Neutrophil (primary cell): ENCODE measurements around the gene ANK3.

Experiments used
- H3K27ac ChIP-seq: fragments of 200-600 bp; sonication (generic); 2 replicates; pipeline ENCODE4 v1.5.1; 2016; ENCODE audit warnings: mild to moderate bottlenecking, moderate library complexity
- H3K27me3 ChIP-seq: fragments of 200-600 bp; sonication (generic); 2 replicates; pipeline ENCODE4 v1.6.0; 2016; ENCODE audit warnings: mild to moderate bottlenecking
- H3K36me3 ChIP-seq: fragments of 200-600 bp; sonication (generic); 2 replicates; pipeline ENCODE4 v1.5.1; 2017
- H3K4me1 ChIP-seq, 2 experiments: fragments of 200-600 bp in 1 of 2; sonication (generic) in 1 of 2; 1 replicate in 1 of 2; 2 replicates in 1 of 2; pipeline versions ENCODE4 v1.5.1 to v1.6.1; 2013 to 2016; ENCODE audit warnings: low read depth in 1 of 2, low read length in 1 of 2, mild to moderate bottlenecking in 1 of 2, moderate library complexity in 1 of 2; ENCODE audit not compliant: control insufficient read depth in 1 of 2, insufficient read depth in 1 of 2
- H3K4me3 ChIP-seq, 2 experiments: fragments of 200-600 bp in 1 of 2; sonication (generic) in 1 of 2; 1 replicate in 1 of 2; 2 replicates in 1 of 2; pipeline ENCODE4 v1.5.1; 2013 to 2016; ENCODE audit warnings: low read depth in 1 of 2, low read length in 1 of 2, mild to moderate bottlenecking in 1 of 2, moderate library complexity in 1 of 2
- H3K9me3 ChIP-seq: fragments of 200-600 bp; sonication (generic); 2 replicates; pipeline ENCODE4 v1.5.1; 2016
- TF ChIP-seq, protein P1 (sequence below): fragments of 200-600 bp; sonication (generic); IDR thresholded peaks from 2 replicates; pipeline ENCODE4 v1.5.1; 2016; ENCODE audit warnings: antibody characterized with exemption

Gene ANK3

DNA sequence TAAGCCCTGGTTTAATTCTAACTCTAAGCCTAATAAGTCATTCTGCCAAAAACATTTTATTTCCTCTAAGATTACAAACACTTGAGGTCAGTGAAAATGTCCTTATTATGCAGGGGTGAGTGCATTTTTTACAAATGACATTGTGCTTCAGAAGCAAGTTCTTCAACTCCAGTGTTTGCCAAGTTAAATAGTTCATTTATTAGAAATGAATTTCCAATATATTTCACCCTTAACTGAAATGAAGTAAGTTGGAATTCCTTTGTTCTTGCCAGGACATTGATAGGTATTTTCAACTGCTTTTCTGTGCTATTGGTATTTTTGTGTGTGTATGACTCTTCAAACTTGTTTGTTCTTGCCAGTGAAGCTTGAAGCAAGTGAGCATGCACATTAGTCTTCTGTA, 393.8 kb downstream of the ANK3 start:
- no peak overlapping the region for H3K4me3 ChIP-seq
- H3K36me3 ChIP-seq = no peaks in the 10 kb centered on the region
- H3K4me1 ChIP-seq = peaks cover 0 to 4% of the 10 kb centered on the region in 2 experiments
- no peaks in the 10 kb centered on the region for H3K9me3 ChIP-seq
- no peaks in the 10 kb centered on the region for H3K27me3 ChIP-seq
- TF ChIP-seq, protein P1, sequence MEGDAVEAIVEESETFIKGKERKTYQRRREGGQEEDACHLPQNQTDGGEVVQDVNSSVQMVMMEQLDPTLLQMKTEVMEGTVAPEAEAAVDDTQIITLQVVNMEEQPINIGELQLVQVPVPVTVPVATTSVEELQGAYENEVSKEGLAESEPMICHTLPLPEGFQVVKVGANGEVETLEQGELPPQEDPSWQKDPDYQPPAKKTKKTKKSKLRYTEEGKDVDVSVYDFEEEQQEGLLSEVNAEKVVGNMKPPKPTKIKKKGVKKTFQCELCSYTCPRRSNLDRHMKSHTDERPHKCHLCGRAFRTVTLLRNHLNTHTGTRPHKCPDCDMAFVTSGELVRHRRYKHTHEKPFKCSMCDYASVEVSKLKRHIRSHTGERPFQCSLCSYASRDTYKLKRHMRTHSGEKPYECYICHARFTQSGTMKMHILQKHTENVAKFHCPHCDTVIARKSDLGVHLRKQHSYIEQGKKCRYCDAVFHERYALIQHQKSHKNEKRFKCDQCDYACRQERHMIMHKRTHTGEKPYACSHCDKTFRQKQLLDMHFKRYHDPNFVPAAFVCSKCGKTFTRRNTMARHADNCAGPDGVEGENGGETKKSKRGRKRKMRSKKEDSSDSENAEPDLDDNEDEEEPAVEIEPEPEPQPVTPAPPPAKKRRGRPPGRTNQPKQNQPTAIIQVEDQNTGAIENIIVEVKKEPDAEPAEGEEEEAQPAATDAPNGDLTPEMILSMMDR = no peak
- no peak overlapping the region for H3K27ac ChIP-seq

DNA sequence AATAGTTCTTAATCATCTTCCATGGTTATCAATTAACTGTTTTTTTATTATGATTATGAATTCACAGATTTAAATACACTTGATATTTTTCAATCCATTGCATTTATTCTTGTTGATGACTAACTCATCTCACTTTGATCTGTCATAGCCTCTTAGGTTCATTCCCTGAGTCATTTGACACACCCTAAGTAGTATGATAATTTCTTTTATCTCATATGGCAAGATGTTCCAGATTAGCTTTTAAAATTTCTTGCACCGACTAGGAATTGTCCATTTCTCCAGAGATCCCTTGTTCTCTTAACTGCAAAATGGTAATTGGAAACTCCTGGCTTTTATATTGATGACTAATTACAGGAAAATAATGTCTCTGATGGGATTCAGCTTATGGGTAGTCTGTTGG, 395.7 kb downstream of the ANK3 start:
- H3K4me3 ChIP-seq = no peak overlapping the region
- H3K27me3 ChIP-seq = no peaks in the 10 kb centered on the region
- H3K36me3 ChIP-seq = no peaks in the 10 kb centered on the region
- H3K27ac ChIP-seq = no peak overlapping the region
- TF ChIP-seq, protein P1 = no peak
- peaks cover 0 to 4% of the 10 kb centered on the region in 2 experiments for H3K4me1 ChIP-seq
- H3K9me3 ChIP-seq = no peaks in the 10 kb centered on the region

DNA sequence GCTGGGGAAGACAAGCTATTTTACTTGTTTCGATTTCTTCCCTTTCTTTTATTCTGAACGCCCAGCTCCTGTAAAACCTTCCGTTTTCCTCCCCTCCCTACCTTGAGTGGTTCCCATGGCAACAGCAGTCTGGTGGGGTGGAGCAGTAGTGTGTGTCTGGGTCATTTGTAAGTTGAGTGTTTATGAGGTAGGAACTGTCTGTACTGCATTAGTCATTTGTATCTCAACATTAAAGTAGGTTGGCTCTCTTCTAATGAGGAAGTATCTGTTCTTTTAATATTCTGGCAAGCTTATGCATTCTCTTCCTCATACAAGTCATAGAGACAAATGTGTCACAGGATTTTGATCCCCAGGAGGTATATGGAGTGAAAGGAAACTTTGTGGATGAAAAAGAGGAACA, 398.0 kb downstream of the ANK3 start:
- Histone ChIP-seq H3K4me3 (no peak overlapping the region), H3K27me3 (no peaks in the 10 kb centered on the region), H3K27ac (no peak overlapping the region), H3K4me1 (peaks cover 0 to 4% of the 10 kb centered on the region in 2 experiments), H3K9me3 (no peaks in the 10 kb centered on the region), H3K36me3 (no peaks in the 10 kb centered on the region)
- TF ChIP-seq, protein P1 = no peak

DNA sequence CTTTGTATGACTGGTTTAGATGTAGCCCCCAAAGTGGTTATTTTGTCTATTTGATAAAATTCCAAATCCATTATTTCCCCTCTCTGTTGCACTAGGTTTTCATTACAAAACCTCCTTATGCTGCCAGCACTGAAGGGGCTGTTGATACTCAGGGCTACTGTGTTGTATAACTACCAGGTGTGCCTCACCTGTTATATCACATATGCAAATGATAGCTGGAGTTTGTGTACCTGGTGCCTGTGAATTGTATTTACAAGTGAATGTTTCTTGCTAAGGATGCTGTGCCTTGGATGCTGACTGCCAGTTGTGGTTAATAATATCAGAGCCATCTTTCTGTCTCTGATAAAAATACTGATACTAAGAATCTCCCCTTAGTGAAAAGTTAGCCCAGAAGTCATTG, 398.6 kb downstream of the ANK3 start:
- Histone ChIP-seq H3K4me1 (peaks cover 0 to 4% of the 10 kb centered on the region in 2 experiments), H3K9me3 (no peaks in the 10 kb centered on the region), H3K36me3 (no peaks in the 10 kb centered on the region), H3K27me3 (no peaks in the 10 kb centered on the region), H3K4me3 (no peak overlapping the region), H3K27ac (no peak overlapping the region)
- TF ChIP-seq, protein P1 = no peak

DNA sequence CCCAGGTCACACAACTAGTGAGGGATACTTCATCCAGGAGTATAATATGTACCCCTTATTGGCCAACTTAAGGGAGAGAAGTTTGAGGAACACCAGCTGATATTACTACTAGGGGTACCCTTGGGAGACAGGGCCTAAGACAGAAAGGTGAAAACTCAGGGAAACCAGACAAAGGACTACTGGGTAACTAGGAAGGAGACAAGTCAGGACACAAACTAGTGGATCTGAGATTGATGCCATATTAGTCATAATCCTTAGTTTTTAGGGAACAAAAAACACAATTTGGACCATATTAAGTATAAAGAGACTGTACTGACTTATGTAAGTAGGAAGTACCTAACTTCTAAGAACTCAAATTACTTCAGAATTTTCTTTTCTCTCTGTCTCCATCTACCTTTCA, 404.0 kb downstream of the ANK3 start:
- no peak overlapping the region for H3K4me3 ChIP-seq
- no peaks in the 10 kb centered on the region for H3K4me1 ChIP-seq
- no peaks in the 10 kb centered on the region for H3K9me3 ChIP-seq
- H3K27me3 ChIP-seq = no peaks in the 10 kb centered on the region
- no peak overlapping the region for H3K27ac ChIP-seq
- TF ChIP-seq, protein P1 = no peak
- H3K36me3 ChIP-seq = no peaks in the 10 kb centered on the region

DNA sequence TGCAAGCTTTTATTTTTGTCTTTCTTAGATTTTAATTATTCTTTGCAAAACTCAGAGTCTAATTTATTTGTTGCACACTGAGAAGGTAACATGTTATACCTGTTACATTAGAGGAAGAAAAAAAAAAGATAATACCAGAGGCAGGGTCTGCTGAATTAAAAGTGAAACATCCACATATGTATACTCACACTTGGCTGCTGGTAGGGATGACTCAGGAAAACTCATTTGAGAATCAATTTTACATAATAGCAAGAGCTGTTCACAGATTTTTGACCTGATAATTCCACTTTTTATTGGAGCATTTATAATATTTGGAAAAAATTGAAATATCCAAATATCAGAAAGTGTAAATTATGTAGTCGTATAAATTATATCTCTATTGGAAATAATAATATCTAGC, 405.3 kb downstream of the ANK3 start:
- H3K4me3 ChIP-seq = no peak overlapping the region
- H3K9me3 ChIP-seq = no peaks in the 10 kb centered on the region
- H3K36me3 ChIP-seq = no peaks in the 10 kb centered on the region
- no peaks in the 10 kb centered on the region for H3K4me1 ChIP-seq
- TF ChIP-seq, protein P1 = no peak
- no peaks in the 10 kb centered on the region for H3K27me3 ChIP-seq
- no peak overlapping the region for H3K27ac ChIP-seq
